Suppressor macrophage treated with lipopolysaccharide for 4 hours (primary cell): ENCODE results near the gene PTPN14.
"Not testable (repeated sequence)": the region's sequence is repeated elsewhere in the genome, so short reads cannot be mapped to it uniquely, and the experiment has no call there.

Source experiments
- DNase-seq: peaks from one replicate; pipeline ENCODE4 v3.0.0-alpha.2; 2020

PTPN14 gene

DNA sequence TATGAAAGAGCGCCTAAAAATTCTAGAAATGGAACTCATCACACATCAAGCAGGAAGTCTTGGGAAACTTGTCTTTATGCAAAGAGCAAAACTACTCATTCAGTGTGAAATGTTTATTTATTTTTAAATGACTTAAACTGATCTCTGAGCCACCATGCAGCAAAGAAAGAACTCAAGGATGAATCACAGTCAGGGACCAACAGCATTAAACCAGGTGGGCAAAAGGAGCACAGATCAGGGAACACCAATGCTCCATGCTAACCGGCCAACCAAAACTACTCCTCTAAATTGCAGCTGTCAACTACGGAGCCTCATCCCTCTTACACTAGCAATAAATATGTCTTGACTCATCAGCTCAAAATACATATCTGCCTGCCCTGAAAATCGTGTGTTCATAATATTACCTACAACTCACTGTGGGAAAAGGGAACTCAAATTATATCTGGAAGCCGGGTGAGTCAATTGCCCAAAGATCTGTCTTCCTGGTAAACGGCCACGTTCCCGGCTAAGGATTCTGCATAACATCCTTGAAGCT, 129.2 kb downstream of the PTPN14 start:
- DNase-seq, result no peak

GRCh38 chr1:214420833-214421232, 130.6 kb downstream of the PTPN14 start:
- no peak for DNase-seq

DNA sequence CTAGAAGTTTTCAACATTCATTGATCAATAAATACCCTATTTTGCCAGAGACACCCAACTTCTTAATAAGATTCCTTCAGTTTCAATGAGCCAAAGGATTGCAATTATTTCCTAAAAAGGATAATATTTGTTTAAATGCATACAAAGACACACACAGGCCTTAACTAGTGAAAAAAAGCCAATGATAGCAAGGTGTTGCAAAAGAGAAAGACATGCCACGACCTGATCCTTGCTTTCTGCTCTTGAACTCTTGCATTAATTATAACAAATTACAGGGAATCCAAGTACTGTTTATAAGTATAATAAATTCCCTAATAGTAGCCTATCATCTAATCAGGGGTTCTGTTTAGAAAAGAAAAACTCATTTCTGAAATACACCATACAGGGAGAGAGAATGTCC, 131.1 kb downstream of the PTPN14 start:
- DNase-seq, result no peak

- no peak for DNase-seq
Measured at GRCh38 chr1:214419650-214420049, 131.8 kb downstream of the PTPN14 start.

DNA sequence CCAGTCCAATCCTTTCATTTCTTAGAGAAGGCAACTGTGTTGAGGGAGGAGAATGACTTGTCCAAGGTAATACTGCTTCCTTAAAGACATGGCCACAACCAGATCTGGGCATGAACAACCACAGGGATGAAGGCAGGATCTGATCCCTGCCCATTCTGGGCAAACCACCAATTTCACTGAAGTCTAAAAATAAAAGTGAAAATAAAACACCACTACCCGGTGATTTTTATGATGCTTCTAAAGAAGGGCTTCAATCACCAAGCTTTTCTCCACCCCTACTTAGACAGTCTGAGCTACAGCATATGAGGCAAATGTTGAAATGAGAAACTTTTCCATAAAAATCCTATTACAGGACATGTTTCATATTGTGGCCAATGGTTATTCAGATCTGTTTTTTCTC, 133.0 kb downstream of the PTPN14 start:
- no peak for DNase-seq

- no peak for DNase-seq
Measured at GRCh38 chr1:214417545-214418210, 133.7 kb downstream of the PTPN14 start.

DNA sequence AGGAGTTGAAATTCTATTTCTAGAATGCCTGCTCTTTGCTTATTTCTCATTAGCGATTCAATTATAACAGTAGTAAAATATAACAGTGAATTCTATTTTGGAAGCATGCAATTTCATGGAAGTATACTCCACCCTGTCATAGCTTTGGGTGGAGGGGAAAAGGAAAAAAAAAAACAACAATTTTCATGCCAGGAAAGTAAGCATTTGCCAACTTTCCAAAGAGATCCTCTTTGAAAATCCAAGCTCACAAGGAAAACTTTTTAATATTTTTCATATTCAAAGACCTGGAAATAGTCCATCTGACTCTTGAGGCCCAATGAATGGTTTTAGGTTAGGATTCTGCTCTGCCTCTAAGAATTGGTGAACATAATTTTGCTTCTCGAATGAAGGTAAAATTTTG, 134.5 kb downstream of the PTPN14 start:
- DNase-seq, result no peak

DNA sequence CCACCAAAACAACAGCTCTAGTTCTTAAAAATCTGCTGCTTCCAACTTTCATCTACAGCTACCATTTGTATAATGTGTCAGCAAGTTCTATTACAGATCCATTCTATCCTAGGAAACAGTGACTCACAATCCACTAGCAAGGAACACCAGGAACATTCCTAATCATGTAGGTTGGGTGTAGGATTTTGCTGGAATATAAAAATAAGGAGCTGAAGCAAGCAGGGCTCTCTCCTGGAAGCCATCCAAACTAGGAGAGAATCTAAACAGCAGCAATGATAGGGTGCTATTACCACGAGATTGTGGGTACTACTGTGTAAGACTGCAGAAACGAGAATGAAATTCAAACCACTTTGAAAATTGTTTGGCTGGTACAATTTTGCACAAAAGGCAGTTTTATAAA, 135.0 kb downstream of the PTPN14 start:
- DNase-seq, result no peak

DNA sequence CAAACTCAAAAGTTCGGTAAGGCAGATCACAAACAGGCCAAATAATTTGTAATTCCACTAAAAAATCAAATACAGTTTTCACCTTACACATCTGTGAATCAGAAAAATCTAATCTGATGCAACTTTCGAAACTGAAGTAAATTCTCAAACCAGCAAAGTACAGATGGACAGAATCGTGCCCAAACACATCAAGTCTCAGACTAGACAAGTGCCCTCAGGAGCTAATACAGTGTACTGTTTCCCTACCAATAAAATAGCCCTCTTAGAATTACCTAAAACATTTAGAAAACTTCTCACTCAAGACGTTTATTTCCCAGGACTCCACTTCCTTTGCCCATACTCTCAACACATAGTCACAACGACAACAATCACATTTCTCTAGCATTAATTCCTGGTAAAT, 136.3 kb downstream of the PTPN14 start:
- no peak for DNase-seq

DNA sequence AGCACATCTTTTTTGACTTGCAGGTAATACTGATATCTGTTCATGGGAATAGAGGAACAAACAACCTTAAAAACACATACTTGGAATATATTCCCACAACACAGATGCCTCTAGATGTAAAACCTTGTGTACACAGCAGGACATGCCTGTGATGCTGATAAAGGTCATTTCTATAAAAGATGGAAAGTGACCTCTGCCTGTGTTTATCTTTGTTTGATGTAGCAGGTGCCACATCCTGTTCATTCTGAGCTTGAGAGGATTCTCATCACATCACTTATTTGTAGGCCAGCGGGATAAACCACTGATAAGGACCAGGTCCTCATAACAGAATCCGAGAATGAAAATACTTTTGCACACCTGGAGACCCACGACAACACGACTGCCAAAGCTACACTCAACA, 136.7 kb downstream of the PTPN14 start:
- no peak for DNase-seq

- DNase-seq, result no peak
Measured at GRCh38 chr1:214413315-214413714, 138.1 kb downstream of the PTPN14 start.

GRCh38 chr1:214404571-214405213, 146.7 kb downstream of the PTPN14 start:
- DNase-seq, result no peak

- DNase-seq, result no peak
Measured at GRCh38 chr1:214404154-214404553, 147.2 kb downstream of the PTPN14 start.

DNA sequence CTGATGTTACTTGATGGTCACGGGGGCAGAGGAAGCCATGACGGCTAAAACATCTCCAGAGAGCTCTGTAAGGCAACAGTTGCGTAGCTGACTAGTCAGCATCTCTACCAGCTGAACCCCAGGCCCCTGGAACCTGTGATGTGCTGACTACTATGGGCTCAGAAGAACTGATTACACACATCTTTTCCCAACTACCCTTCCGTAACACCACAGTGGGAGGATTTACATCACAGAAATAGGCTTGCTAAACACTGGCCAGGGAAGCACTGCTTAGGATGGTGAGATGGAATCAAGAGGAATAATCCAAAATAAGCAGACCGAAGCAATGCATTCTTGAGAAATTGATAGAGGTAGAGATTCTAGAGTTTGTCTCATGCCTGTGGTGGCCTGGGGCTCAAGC, 148.0 kb downstream of the PTPN14 start:
- DNase-seq, result no peak

GRCh38 chr1:214402613-214403083, 148.8 kb downstream of the PTPN14 start:
- no peak for DNase-seq

GRCh38 chr1:214401666-214402065, 149.7 kb downstream of the PTPN14 start:
- no peak for DNase-seq

- no peak for DNase-seq
Measured at GRCh38 chr1:214400131-214400530, 151.3 kb downstream of the PTPN14 start.

DNA sequence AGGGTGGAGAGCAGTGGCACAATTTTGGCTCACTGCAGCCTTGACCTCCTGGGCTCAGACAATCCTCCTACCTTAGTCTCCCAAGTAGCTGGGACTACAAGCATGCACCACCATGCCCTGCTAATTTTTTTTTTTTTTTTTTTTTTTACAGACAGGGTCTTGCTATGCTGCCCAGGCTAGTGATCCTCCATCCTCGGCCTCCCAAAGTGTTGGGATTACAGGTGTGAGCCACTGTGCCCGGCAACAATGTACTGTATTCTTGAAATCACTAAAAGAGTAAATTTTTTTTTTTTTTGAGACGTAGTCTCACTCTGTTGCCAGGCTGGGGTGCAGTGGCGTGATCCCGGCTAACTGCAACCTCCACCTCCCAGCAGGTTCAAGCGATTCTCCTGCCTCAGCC, 152.9 kb downstream of the PTPN14 start:
- no peak for DNase-seq

DNA sequence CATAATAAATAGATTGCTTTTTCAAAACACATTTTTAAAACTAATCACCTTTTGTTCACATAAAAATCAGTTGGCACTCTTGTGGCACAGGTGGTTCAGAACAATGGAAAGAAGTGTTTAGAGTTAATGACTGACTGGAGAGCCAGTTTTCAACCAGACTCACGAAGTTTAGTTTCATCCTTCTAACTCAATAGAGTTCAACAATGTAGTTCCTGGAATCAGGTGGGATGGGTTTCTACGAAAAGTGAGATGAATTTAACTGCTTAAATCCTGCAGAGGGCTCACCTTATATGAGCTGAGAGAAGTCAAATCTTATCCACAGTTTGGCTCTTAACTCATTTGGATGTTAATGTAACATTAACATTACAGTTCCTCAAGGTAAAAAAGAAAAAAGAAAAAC, 153.9 kb downstream of the PTPN14 start:
- no peak for DNase-seq

GRCh38 chr1:214396330-214396729, 155.1 kb downstream of the PTPN14 start:
- no peak for DNase-seq

GRCh38 chr1:214394569-214394968, 156.8 kb downstream of the PTPN14 start:
- not testable (repeated sequence) for DNase-seq

GRCh38 chr1:214393086-214393485, 158.3 kb downstream of the PTPN14 start:
- DNase-seq, result no peak

DNA sequence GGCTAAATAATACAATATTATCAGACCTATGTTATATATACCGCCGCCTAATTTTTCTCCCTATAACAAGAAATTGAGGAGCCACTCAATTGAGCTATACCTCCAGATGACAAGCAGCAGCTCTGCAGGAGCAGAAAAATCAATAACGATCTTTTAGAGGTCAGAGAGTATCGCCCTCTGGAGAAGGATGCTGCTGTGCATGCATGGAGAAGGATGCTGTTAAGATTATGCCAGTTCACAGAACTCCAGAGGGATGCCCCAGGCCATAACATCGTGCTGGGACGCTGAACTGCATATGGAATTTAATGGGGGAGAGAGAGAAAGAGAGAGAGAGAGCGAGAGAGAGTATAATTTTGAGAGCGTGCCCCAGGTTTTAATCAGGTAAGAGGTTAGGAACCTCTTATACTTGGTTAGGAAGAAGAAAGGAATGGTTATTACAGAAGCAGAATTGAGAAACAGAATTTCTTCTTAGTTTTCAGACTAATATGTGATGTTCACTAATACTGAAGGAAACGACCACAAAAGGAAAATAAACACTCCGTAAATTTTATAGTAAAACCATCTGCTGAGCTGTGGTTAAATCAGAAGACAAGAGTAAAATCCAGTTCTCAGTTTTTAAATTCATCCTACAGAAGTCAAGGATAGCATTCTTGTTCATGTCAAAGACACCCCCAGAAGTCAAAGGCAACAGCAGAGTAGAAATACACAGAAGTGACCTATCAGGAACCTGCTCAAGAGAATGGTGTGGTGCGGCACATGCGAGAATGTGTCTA, 159.3 kb downstream of the PTPN14 start:
- no peak for DNase-seq

- no peak for DNase-seq
Measured at GRCh38 chr1:214389734-214390133, 161.7 kb downstream of the PTPN14 start.
